GM21723 (cell line): ENCODE data around the gene APP.

Experiments used
- ATAC-seq: cut with Tn5 transposase; IDR thresholded peaks from one replicate; pipeline ENCODE4 v1.9.1; 2021; ENCODE audit warnings: mild to moderate bottlenecking, moderate library complexity; ENCODE audit not compliant: unreplicated experiment

Gene APP

DNA sequence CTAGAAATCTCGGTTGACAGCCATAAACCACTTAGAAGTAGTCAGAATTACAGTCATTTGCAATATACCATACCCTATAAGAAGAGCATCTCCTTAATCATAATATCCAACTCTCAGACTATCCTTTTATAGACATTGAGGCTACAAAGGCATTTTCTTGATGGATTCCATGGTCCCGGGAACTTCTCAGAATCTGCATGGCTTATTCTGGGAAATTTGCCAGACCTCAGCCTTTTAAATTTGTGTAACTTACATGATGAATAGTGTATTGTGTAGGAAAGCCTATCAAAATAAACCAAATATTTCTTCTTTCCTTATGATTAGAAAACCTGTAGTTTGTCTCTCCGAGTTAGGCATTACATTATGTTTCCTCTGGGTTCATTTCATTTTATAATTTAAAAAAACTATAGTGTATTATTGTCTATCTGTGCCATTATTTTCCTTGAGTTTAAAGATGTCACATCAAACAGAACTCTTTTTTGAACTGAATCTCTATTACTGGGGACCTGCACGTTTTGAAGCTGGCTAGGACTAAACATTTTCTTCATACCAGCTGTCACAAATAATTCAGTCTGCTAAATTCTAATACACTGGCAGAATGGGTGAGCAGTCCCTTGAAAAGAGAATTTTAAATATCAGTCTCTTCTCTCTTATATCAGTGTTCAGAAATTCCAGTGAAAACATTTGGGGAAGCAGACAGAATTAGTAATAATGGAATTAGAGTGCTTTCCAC lies 332.9 kb downstream of the APP start:
- no peak for ATAC-seq

DNA sequence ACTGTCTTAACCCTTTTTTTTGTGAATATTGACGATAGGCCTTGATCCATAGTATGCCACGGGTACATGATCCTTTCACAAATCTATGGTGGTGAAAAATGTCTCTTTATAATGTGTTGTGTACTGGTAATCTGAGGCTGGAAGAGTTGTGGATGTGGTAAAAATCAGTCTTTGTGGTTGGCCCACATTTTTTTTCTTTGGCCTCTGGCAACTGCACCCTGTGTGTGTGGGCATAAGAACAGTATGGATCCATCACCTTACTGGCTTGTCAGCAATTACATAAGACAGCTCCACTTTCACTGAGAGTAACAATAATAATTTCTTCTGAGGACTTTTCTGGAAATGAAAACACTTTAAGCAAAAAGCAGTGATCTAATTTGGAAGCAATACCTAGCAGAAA lies 334.2 kb downstream of the APP start:
- no peak for ATAC-seq

DNA sequence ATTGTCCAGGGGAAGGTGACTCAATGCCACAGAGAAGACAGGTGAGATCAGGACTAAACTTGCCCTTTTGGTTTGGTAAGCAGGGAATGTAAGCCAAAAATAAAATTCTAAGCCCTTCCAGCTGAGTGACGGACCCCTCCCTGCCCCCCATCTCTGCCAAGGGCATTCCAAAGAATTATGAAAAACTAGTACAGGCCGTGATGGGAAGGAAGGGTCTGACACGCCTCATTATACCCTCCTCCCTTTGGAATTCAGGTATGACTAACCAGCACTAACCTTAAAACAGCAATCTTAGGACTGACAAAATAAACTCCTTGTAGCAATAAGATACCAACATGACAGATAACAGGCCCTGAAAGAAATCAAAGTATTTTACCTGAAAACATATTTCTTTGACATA lies 336.2 kb downstream of the APP start:
- ATAC-seq = no peak

DNA sequence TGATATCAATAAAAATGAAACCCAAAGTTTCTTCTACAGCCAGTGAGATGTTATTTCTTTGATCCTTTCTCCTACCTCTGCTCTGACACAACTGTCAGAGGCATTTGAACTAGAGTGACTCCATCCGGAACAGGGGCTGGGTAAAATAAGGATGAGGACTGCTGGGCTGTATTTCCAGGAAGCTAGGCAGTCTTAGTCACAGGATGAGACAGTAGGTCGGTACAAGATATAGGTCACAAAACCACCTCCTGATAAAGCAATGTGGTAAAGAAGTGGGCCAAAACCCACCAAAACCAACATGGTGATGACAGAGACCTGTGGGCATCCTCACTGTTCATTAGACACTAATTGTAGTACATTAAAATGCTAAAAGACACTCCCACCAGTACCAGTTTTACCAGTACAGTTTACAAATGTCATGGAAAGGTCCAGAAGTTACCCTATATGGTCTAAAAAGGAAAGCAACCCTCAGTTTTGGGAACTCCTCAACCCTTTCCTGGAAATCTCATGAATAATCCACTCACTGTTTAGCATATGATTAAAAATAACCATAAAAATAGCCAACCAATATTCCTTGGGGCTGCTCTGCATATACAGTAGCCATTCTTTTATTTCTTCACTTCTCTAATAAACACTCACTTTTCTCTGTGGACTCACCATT lies 339.1 kb downstream of the APP start:
- no peak for ATAC-seq
